ENCODE results near the gene JARID2. TPM values are rescaled to one million over a fixed set of nuclear protein-coding genes. Genes with fewer than 3 reads are reported as not detected.

JARID2 gene
- polyA plus RNA-seq, 1 of the 3 experiments (the other 2 are of a cell fraction), result 3.4 TPM

- no peak overlapping the region for H2AFZ ChIP-seq (ENCODE audit: low read depth)
- CTCF ChIA-PET, result no interaction called here
- H3K4me2 ChIP-seq, result no peak overlapping the region
- POLR2A ChIA-PET, result no interaction called here
- no peaks in the 10 kb centered on the region for H3K36me3 ChIP-seq (replicated peaks in 1 of 2; ENCODE audit: control insufficient read depth in 1 of 2, insufficient read depth in 2 of 2, low read length in 1 of 2)
- DNase-seq, result peak; percentile 24
- H3K9me2 ChIP-seq, result no peaks in the 10 kb centered on the region
- no peak for TF ChIP-seq ZBTB33 (IDR thresholded peaks at IDR 0.05; ENCODE audit: borderline replicate concordance, low read depth)
- TF ChIP-seq USF1 (IDR thresholded peaks at IDR 0.05; ENCODE audit: borderline replicate concordance, low read depth), result no peak
- TF ChIP-seq, protein P1, sequence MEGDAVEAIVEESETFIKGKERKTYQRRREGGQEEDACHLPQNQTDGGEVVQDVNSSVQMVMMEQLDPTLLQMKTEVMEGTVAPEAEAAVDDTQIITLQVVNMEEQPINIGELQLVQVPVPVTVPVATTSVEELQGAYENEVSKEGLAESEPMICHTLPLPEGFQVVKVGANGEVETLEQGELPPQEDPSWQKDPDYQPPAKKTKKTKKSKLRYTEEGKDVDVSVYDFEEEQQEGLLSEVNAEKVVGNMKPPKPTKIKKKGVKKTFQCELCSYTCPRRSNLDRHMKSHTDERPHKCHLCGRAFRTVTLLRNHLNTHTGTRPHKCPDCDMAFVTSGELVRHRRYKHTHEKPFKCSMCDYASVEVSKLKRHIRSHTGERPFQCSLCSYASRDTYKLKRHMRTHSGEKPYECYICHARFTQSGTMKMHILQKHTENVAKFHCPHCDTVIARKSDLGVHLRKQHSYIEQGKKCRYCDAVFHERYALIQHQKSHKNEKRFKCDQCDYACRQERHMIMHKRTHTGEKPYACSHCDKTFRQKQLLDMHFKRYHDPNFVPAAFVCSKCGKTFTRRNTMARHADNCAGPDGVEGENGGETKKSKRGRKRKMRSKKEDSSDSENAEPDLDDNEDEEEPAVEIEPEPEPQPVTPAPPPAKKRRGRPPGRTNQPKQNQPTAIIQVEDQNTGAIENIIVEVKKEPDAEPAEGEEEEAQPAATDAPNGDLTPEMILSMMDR (IDR thresholded peaks at IDR 0.05), result no peak
- TF ChIP-seq RCOR1 (IDR thresholded peaks at IDR 0.05; ENCODE audit: low read length), result no peak
- TF ChIP-seq POLR2AphosphoS5 (IDR thresholded peaks at IDR 0.05; ENCODE audit: low read depth, low read length), result no peak
- no peak for TF ChIP-seq RFX5 (IDR thresholded peaks at IDR 0.05; ENCODE audit: low read length)
- no peak for TF ChIP-seq MEF2A (IDR thresholded peaks at IDR 0.05; ENCODE audit: borderline replicate concordance, low read depth)
- TF ChIP-seq GATA2 (CRISPR knock-in tag; IDR thresholded peaks at IDR 0.05), result no peak
- no peak for TF ChIP-seq SMC3 (IDR thresholded peaks at IDR 0.05; ENCODE audit: low read depth, low read length)
- TF ChIP-seq FOXM1 (IDR thresholded peaks at IDR 0.05; ENCODE audit: low read depth), result no peak
- TF ChIP-seq YY1 (IDR thresholded peaks at IDR 0.05; ENCODE audit: low read depth), result no peak
- TF ChIP-seq NFIC (IDR thresholded peaks at IDR 0.05; ENCODE audit: borderline replicate concordance), result no peak
- H3K9ac ChIP-seq, result no peak overlapping the region
- no peak overlapping the region for H3K4me3 ChIP-seq (ENCODE audit: low read depth in 2 of 2, low read length in 1 of 2)
- peaks cover 8% of the 10 kb centered on the region for H3F3A ChIP-seq (replicated peaks; ENCODE audit: insufficient read depth)
- peaks cover 21% of the 10 kb centered on the region for H3K79me2 ChIP-seq (ENCODE audit: insufficient read depth)
- no peaks in the 10 kb centered on the region for H3K9me3 ChIP-seq
- H3K4me1 ChIP-seq (ENCODE audit: control insufficient read depth in 1 of 2, insufficient read depth in 2 of 2, low read depth in 1 of 2, low read length in 1 of 2), result peaks cover 21 to 33% of the 10 kb centered on the region in 2 experiments
- H4K20me1 ChIP-seq (ENCODE audit: insufficient read depth), result peaks cover 13% of the 10 kb centered on the region
- WGBS (ENCODE audit: low lambda C conversion rate), result 91% methylated on average over 9 of the region's 9 CpGs
- H3K27ac ChIP-seq (ENCODE audit: low read depth in 2 of 2, low read length in 1 of 2), result no peak overlapping the region
- no peaks in the 10 kb centered on the region for H3K27me3 ChIP-seq (ENCODE audit: insufficient read depth)
These were observed 117.9 kb downstream of the JARID2 start for GRCh38 chr6:15363523-15364400.

All from SK-N-SH (cell line).